Cardiac fibroblast (primary cell): ENCODE results near the gene COMMD3.
"Not testable (repeated sequence)": the region's sequence is repeated elsewhere in the genome, so short reads cannot be mapped to it uniquely, and the experiment has no call there.

Source experiments
- DNase-seq, 2 donors: peaks; one replicate each; pipeline versions ENCODE4 v3.0.0 to v3.0.0-alpha.2; 2010; ENCODE audit warnings: low read depth in 2 of 2
- H3K4me3 ChIP-seq, 2 donors: replicated peaks in 1 of 2; 1 replicate in 1 of 2; 2 replicates in 1 of 2; pipeline ENCODE4 v1.5.1; 2011; ENCODE audit warnings: low read depth in 2 of 2, low read length in 2 of 2, mild to moderate bottlenecking in 2 of 2, moderate library complexity in 1 of 2
- TF ChIP-seq, protein P1 (sequence below): IDR thresholded peaks from one replicate; pipeline ENCODE4 v1.5.1; 2011; ENCODE audit warnings: low read depth, mild to moderate bottlenecking, low read length, inconsistent platforms

Gene COMMD3

DNA sequence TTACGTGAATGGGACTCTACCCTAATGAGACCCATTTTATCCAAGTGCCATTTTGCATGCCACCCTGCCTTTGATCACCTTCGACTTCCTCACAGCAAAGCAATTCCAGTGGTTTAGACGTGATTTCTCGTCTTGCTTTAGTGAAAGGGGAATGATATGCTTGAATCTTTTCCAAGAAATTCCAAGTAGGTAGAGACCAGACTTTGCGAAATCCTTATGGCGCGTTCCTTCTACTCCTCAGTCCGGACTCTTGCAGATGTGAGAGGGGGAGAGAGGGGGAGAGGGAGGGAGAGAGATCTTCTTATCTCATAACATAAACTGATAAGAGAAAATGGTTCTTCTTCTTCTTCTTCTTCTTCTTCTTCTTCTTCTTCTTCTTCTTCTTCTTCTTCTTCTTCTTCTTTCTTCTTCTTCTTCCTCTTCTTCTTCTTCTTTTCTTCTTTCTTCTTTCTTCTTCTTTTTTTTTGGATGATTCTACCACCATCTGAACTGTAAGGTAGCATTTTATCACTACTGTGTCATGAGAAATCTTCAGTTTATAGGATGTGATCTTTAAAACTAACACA, 30.0 kb downstream of the COMMD3 start:
- no peak for DNase-seq
- TF ChIP-seq, protein P1, sequence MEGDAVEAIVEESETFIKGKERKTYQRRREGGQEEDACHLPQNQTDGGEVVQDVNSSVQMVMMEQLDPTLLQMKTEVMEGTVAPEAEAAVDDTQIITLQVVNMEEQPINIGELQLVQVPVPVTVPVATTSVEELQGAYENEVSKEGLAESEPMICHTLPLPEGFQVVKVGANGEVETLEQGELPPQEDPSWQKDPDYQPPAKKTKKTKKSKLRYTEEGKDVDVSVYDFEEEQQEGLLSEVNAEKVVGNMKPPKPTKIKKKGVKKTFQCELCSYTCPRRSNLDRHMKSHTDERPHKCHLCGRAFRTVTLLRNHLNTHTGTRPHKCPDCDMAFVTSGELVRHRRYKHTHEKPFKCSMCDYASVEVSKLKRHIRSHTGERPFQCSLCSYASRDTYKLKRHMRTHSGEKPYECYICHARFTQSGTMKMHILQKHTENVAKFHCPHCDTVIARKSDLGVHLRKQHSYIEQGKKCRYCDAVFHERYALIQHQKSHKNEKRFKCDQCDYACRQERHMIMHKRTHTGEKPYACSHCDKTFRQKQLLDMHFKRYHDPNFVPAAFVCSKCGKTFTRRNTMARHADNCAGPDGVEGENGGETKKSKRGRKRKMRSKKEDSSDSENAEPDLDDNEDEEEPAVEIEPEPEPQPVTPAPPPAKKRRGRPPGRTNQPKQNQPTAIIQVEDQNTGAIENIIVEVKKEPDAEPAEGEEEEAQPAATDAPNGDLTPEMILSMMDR = no peak
- no peak overlapping the region for H3K4me3 ChIP-seq

DNA sequence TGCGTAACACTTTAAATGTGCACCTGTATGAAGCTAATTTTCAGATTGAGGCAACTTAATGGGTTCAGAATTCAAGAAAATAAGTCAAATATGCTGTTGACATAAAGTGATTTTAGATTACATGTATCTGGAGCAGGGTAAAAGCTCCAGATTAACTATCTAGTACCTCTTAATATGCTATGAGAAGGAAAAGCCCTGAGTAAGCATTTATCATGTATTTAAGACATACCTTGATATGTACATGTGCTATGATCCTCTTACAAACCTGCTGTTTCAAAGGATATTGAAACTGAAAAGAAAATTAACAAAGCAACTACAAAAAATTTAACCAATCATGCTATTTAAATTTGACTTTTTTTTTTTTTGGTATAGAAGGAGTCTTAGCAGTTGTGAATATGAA, 33.6 kb downstream of the COMMD3 start:
- no peak overlapping the region for H3K4me3 ChIP-seq
- TF ChIP-seq, protein P1 = no peak
- no peak for DNase-seq

DNA sequence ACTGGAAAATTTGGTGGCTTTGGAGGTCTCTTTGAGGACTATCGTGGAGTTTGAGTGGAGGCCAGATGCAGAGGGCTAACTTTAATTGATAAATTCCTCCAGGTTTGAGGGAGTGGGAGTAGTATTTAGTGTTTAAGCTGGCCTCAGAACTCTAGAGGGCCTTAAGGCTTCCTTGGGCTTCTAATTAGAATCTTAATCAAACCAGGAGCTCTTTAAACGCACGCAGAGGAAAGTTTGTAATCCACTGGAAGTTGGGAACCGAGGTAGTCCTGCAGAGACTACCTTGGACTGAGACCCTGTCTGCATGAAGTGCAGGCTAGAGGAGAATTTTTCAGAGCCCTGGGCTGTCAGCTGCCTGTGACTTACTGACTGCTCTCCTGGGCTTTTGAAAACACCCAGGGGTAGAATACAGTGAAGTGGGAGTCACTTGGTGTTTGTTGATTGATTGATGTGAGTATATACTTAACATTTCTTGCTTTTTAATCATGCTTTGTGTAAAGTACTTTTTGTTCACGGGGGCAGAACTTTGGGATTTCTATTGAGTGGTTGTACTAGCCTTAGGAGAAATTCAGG, 35.0 kb downstream of the COMMD3 start:
- DNase-seq = no peak
- TF ChIP-seq, protein P1 = no peak
- H3K4me3 ChIP-seq = no peak overlapping the region

DNA sequence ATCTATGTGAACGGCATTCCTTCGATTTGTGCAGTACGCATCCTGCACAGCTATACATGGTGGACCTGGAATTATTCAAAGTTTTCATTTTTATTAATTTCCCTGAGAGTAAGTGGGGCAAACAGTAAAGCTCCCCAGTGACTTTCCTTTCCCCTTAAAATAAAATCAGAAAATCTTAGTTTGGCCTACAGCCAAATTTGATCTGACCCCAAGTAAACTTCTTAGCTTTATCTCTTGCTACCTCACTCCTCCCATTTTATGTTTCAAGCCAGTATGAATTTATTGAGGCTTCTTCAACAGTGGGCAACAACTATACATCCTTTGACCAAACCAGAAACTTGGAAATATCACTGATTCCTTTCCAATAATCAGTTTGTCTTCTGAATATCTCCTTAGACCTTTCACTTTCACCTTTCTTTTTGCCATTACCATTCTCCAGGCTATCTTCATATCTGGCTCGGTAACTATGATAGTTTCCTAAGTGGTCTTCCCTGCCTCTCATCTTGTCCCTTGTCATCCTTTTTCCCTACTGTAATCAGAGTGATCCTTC, 40.2 kb downstream of the COMMD3 start:
- DNase-seq = no peak
- no peak overlapping the region for H3K4me3 ChIP-seq
- TF ChIP-seq, protein P1 = no peak

DNA sequence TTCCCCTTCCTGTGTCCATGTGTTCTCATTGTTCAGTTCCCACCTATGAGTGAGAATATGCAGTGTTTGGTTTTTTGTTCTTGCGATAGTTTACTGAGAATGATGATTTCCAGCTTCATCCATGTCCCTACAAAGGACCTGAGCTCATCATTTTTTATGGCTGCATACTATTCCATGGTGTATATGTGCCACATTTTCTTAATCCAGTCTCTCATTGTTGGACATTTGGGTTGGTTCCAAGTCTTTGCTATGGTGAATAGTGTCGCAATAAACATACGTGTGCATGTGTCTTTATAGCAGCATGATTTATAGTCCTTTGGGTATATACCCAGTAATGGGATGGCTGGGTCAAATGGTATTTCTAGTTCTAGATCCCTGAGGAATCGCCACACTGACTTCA, 41.6 kb downstream of the COMMD3 start:
- not testable (repeated sequence) for DNase-seq, H3K4me3 ChIP-seq

DNA sequence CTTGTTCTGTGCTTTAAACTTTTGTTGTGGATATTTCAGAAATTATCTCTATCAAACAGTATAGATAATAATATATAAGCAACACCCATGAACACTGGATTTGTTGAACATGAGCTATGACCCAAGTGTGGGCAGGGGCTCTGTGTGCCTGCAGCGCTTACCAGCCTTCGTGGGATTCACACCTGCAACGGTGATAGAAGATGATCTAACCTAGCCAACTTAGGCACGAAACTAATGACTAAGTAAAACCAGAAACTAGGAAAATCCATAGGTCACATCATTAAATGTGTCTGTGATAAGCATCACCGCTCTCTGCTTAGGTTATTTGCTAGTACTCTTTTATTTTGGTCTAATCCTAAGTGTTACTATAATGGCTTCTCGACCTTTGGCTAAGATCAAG, 47.1 kb downstream of the COMMD3 start:
- TF ChIP-seq, protein P1 = no peak
- DNase-seq = no peak
- H3K4me3 ChIP-seq = no peak overlapping the region

DNA sequence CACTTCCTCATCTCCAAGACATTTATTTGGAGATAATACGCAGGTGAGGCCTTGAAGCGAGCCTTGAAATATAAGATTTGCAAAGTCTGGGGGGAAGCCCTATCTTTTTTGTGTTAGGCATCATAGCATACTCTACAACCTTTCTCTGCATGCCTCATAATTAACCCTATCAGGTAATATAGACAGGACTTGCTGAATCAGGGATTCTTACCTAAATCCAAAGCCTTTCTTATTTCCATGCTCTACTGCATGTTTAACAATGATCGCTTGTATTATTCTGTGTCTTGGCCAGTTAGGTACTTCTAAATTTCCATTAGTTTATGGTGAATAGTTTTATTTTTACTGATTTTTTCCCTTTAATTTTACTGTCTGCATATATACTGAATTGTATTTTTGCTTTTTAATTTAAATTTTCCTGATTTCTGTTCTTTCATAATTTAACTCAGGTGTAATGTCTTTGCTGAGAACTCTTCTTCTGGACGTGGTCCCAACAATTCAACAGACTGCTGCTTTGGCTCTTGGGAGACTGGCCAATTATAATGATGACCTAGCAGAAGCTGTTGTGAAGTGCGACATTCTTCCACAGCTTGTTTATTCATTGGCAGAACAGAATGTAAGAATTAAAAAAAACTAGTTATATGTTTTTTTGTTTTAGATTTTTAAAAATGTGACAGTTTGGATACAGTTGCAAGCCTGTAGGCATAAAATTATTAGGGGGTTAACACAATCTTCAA, 48.4 kb downstream of the COMMD3 start:
- TF ChIP-seq, protein P1 = no peak
- H3K4me3 ChIP-seq = no peak overlapping the region
- DNase-seq = no peak
